NOMO-1 (cell line): Measurements from ENCODE around the gene JAZF1.

ENCODE experiments used
- DNase-seq, 2 experiments: peaks; one replicate each; lab custom pipeline; 2025; ENCODE audit not compliant: unreplicated experiment in 2 of 2; lab: John Stamatoyannopoulos, UW

JAZF1 gene

GRCh38 chr7:27995228-27995627 lies 185.4 kb downstream of the JAZF1 start:
- DNase-seq: no peak

GRCh38 chr7:27994639-27995038 lies 186.0 kb downstream of the JAZF1 start:
- DNase-seq: peak; percentile 36 to 60

GRCh38 chr7:27992755-27993493 lies 187.7 kb downstream of the JAZF1 start:
- DNase-seq: no peak

GRCh38 chr7:27992097-27992496 lies 188.5 kb downstream of the JAZF1 start:
- DNase-seq: no peak

- no peak for DNase-seq
These were observed 189.5 kb downstream of the JAZF1 start for GRCh38 chr7:27991006-27991528.

- DNase-seq: no peak
These were observed 204.1 kb downstream of the JAZF1 start for GRCh38 chr7:27976531-27976930.

GRCh38 chr7:27973625-27974024 lies 207.0 kb downstream of the JAZF1 start:
- DNase-seq: no peak

GRCh38 chr7:27972276-27972675 lies 208.3 kb downstream of the JAZF1 start:
- DNase-seq: no peak

- DNase-seq: no peak
These were observed 209.3 kb downstream of the JAZF1 start for GRCh38 chr7:27971171-27971812.

- no peak for DNase-seq
These were observed 210.2 kb downstream of the JAZF1 start for GRCh38 chr7:27970350-27970749.

- DNase-seq: no peak
These were observed 211.2 kb downstream of the JAZF1 start for GRCh38 chr7:27969346-27969745.

- DNase-seq: no peak
These were observed 213.0 kb downstream of the JAZF1 start for GRCh38 chr7:27967639-27968038.

- peak; percentile 36 to 86 for DNase-seq
These were observed 214.3 kb downstream of the JAZF1 start for GRCh38 chr7:27966219-27966780.

GRCh38 chr7:27965650-27966049 lies 214.9 kb downstream of the JAZF1 start:
- DNase-seq: no peak

- no peak for DNase-seq
These were observed 215.8 kb downstream of the JAZF1 start for GRCh38 chr7:27964820-27965219.

- DNase-seq: no peak
These were observed 217.5 kb downstream of the JAZF1 start for GRCh38 chr7:27963056-27963455.

- DNase-seq: no peak
These were observed 218.3 kb downstream of the JAZF1 start for GRCh38 chr7:27962273-27962672.

- no peak for DNase-seq
These were observed 219.3 kb downstream of the JAZF1 start for GRCh38 chr7:27961255-27961654.

- no peak for DNase-seq
These were observed 220.2 kb downstream of the JAZF1 start for GRCh38 chr7:27960415-27960814.

- no peak for DNase-seq
These were observed 221.6 kb downstream of the JAZF1 start for GRCh38 chr7:27958933-27959548.

GRCh38 chr7:27955596-27955995 lies 225.0 kb downstream of the JAZF1 start:
- no peak for DNase-seq
